ENCODE measurements around the gene ATG16L2.

ATG16L2 gene

DNA sequence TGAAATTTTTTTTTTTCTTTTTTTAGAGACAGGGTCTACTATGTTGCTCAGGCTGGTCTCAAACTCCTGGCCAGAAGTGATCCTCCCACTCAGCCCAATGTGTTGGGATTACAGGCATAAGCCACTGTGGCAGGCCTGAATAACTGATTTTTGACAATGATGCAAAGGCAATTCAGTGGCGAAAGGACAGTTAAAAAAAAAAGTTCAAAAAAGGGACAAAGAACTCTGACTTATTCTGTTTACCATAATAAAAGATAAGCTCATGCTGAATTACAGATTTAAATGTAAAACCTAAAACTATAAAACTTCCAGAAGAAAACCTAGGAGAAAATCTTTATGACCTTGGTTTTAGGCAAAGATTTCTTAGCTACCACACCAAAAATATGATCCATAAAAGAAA is 48.9 kb downstream of the ATG16L2 start:
- no peak overlapping the region for H3K27ac ChIP-seq
- TF ChIP-seq ZFX (IDR thresholded peaks at IDR 0.05) = no peak
- TF ChIP-seq, protein P1, sequence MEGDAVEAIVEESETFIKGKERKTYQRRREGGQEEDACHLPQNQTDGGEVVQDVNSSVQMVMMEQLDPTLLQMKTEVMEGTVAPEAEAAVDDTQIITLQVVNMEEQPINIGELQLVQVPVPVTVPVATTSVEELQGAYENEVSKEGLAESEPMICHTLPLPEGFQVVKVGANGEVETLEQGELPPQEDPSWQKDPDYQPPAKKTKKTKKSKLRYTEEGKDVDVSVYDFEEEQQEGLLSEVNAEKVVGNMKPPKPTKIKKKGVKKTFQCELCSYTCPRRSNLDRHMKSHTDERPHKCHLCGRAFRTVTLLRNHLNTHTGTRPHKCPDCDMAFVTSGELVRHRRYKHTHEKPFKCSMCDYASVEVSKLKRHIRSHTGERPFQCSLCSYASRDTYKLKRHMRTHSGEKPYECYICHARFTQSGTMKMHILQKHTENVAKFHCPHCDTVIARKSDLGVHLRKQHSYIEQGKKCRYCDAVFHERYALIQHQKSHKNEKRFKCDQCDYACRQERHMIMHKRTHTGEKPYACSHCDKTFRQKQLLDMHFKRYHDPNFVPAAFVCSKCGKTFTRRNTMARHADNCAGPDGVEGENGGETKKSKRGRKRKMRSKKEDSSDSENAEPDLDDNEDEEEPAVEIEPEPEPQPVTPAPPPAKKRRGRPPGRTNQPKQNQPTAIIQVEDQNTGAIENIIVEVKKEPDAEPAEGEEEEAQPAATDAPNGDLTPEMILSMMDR (conservative IDR thresholded peaks at IDR 0.05) = no peak

DNA sequence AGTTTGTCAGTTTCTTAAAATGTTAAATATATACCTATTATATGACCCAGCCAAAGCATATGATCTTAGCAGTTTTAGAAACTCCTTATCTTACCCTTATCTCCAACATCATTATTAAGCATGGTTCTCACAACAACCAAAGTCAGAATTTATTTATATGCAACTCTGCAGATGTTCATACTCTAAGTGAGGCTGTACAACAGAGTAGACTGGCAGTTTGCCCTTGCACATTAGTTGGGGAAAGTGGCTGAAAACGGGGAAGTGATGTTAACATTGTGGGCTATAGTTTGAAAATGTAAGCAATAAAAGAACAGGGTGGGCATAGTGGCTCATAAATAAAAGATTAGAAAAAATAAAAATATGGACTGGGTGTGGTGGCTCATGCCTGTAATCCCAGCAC is 49.7 kb downstream of the ATG16L2 start:
- H3K27ac ChIP-seq = no peak overlapping the region
- TF ChIP-seq ZFX (IDR thresholded peaks at IDR 0.05) = no peak
- TF ChIP-seq, protein P1 (conservative IDR thresholded peaks at IDR 0.05) = no peak

DNA sequence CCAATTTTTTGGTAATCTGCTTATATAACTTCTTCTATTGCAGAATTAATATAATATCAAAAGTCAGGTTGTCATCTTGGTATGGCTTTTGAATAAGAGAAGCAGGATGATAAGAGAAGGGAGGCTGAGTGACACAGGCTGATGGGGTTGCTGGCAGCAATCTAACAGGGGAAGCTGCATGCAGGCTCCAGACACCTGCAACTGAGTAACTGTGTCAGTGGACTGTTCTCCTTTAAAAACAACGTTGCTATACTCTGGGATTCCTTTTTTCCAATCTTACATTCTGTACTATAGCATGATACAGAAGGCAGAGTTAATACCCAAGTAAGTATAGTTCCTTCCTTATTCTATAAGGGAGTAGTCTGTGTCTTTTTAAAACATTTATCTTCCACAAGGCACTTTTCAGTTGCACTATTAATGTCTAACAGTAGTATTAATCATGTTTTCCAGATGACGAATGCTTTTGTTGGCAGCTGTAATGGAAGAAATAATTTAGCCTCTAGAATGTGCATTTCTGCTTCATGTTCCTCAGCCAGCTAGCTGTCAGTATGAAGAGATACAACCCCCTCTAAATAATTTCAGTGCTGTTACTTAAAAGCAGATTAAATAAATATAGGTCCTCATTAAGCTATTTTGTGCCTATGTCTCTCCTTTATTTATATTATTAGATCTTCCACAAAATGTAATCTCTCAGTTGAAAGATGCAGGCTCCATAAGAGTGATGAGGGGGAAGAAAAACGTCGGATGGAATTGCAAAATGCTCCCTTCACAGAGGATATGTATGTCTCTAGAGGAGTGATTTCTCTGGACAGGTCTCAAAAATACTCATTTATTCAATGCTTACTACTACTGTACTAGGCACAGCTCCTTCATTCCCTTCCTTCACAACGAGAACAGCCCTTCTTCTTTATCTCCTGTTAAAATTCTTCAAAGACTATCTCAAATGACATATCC is 50.8 kb downstream of the ATG16L2 start:
- no peak for TF ChIP-seq ZFX (IDR thresholded peaks at IDR 0.05)
- TF ChIP-seq, protein P1 (conservative IDR thresholded peaks at IDR 0.05) = no peak
- no peak overlapping the region for H3K27ac ChIP-seq

DNA sequence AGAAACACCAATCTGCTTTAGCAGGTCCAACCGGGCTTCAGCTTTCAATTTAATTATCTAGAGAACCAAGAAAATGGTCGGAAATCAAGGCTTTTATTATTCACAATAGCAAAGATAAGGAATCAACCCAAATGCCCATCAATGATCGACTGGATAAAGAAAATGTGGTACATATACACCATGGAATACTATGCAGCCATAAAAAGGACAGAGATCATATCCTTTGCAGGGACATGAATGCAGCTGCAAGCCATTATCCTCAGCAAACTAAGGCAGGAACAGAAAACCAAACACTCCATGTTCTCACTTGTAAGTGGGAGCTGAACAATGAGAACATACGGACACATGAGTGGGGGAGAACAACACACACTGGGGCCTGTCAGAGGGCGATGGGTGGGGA is 53.8 kb downstream of the ATG16L2 start:
- TF ChIP-seq, protein P1 (conservative IDR thresholded peaks at IDR 0.05) = no peak
- TF ChIP-seq ZFX (IDR thresholded peaks at IDR 0.05) = no peak
- no peak overlapping the region for H3K27ac ChIP-seq

DNA sequence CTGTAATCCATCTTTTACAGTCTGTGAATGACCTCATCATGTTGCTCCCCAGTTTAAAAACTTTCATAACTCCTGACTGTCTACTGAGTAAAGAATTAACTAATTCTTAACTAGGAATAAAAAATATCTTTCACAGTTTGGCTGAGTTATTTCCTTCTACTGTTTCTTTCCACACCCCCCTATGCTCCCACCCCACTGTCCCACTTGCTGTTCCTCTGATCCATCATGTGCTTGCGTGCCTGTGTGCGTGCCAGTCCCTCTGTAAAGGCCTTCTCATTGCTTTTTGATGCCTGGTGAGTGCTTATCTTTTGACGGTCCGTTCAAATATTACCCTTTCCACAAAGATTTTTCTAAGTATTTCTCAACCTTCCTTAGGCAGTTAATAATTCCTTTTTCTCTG is 55.6 kb downstream of the ATG16L2 start:
- no peak overlapping the region for H3K27ac ChIP-seq
- TF ChIP-seq, protein P1 (conservative IDR thresholded peaks at IDR 0.05) = no peak
- no peak for TF ChIP-seq ZFX (IDR thresholded peaks at IDR 0.05)

DNA sequence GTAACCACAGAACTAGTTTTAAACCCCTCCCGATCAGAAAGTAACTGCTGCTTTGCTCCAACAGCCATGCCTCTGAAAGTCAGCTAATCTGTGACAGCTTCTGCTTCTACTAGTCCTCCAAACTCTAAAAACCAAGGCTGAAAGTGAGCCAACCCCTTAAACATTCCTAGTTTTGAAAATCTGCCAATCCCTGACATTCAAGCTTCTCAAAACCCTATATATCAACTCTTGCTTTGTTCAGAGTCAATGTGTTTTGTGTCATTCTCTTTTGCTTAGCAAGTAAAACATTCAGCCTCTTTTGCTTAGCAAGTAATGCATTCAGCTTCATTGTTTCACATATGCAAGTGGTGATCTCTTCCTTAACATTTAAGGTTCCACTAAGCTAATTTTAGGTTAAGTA is 56.9 kb downstream of the ATG16L2 start:
- no peak overlapping the region for H3K27ac ChIP-seq

DNA sequence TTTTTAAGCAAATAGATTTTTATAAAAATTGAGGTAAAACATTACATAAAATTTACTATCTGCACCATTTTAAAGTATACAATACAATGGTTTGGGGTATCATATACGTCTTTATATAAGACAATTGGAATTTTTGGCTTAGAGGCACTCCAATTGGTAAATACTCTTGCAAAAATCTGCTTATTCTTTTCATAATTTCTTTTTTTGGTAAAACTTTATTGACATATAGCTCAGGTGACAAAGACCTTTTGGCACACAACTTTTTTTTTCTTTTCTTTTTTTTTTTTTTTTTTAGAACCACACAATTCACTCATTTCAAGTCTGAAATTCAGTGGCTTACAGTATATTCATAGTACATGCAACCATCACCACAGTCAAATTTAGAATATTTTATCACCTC is 57.8 kb downstream of the ATG16L2 start:
- no peak overlapping the region for H3K27ac ChIP-seq
- TF ChIP-seq, protein P1 (conservative IDR thresholded peaks at IDR 0.05) = no peak
- no peak for TF ChIP-seq ZFX (IDR thresholded peaks at IDR 0.05)

More for the DNA sequence above, 56.9 kb downstream of the ATG16L2 start:
- TF ChIP-seq, protein P1 (conservative IDR thresholded peaks at IDR 0.05) = no peak
- no peak for TF ChIP-seq ZFX (IDR thresholded peaks at IDR 0.05)
